MCF 10A (cell line): Measurements from ENCODE around the gene CDCA7. TPM values are rescaled to one million over a fixed set of nuclear protein-coding genes. Genes with fewer than 3 reads are reported as not detected.

ENCODE experiments used
- BruUV-seq: library from RNA; stranded (reverse); fragments of 400-500 nt; replicated peaks from 2 replicates; lab custom pipeline; 2021; lab: Mats Ljungman, UMichigan
- CTCF ChIA-PET: fragments of 300-600 bp; sonication (Branson Sonifier 250); formaldehyde crosslinking; extraction: SDS; loops from one replicate; lab custom pipeline; 2021; ENCODE audit warnings: antibody characterized with exemption, inconsistent platforms; lab: Yijun Ruan, JAX
- POLR2A ChIA-PET: fragments of 300-600, 350-650 bp; sonication (Branson Sonifier 250); formaldehyde crosslinking; extraction: SDS; loops from one replicate; lab custom pipeline; 2020; ENCODE audit warnings: antibody characterized with exemption, inconsistent platforms; lab: Yijun Ruan, JAX
- DNase-seq: peaks from one replicate; pipeline ENCODE4 v3.0.0-alpha.2; 2018; ENCODE audit not compliant: unreplicated experiment
- H3K27ac Mint-ChIP-seq: one replicate; pipeline ENCODE4 v1.8.0; 2022; ENCODE audit warnings: mild to moderate bottlenecking, low read depth, mixed read lengths; ENCODE audit not compliant: unreplicated experiment
- H3K27me3 Mint-ChIP-seq: one replicate; pipeline ENCODE4 v1.8.0; 2022; ENCODE audit warnings: mixed read lengths; ENCODE audit not compliant: insufficient read depth, unreplicated experiment
- H3K36me3 Mint-ChIP-seq: one replicate; pipeline ENCODE4 v1.8.0; 2022; ENCODE audit warnings: mild to moderate bottlenecking, moderate library complexity, mixed read lengths; ENCODE audit not compliant: insufficient read depth, unreplicated experiment
- H3K4me1 Mint-ChIP-seq: one replicate; pipeline ENCODE4 v1.8.0; 2022; ENCODE audit warnings: mixed read lengths; ENCODE audit not compliant: insufficient read depth, unreplicated experiment
- H3K4me3 Mint-ChIP-seq: one replicate; pipeline ENCODE4 v1.8.0; 2022; ENCODE audit warnings: mild to moderate bottlenecking, moderate library complexity, mixed read lengths; ENCODE audit not compliant: unreplicated experiment
- H3K9me3 Mint-ChIP-seq: one replicate; pipeline ENCODE4 v1.8.0; 2022; ENCODE audit warnings: mixed read lengths; ENCODE audit not compliant: unreplicated experiment
- intact Hi-C: fragments of 100-400 bp; cut with micrococcal nuclease; formaldehyde crosslinking; loops from 2 replicates; pipeline ENCODE4 v1.14.1; 2022
- total RNA-seq: library from RNA; stranded (reverse); gene quantifications from 2 replicates; pipeline ENCODE4 v1.2.3, GENCODE V29; 2022
- TF ChIP-seq, protein P1 (sequence below): fragments of 200-600 bp; IDR thresholded peaks from one replicate; pipeline ENCODE4 v1.8.0; 2022; ENCODE audit warnings: antibody characterized with exemption, mild to moderate bottlenecking; ENCODE audit not compliant: unreplicated experiment

CDCA7 gene
- total RNA-seq, 1 experiment from 2014 or later, result 14.0 TPM

DNA sequence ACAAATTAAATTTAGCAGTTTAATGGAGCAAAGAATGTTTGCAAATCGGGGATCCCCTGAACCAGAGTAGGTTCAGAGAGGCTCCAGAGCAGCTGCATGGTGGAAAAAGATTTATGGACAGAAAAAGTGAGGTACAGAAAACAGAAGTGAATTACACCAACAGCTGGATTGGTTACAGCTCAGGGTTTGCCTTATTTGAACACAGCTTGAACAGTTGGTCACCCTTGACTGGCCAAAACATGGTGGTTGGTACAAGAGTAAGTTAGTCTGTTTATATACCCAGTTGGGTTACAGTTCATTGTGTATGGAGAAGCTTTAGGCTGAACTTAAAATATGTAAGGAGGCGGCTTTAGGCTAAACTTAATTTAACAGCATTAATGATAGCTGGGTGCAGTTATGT lies 5.4 kb upstream of the CDCA7 start:
- Mint-ChIP-seq H3K9me3 (peaks cover 7% of the 10 kb centered on the region), H3K27ac (no peak overlapping the region), H3K4me3 (no peak overlapping the region), H3K4me1 (no peaks in the 10 kb centered on the region), H3K27me3 (peaks cover 25% of the 10 kb centered on the region), H3K36me3 (no peaks in the 10 kb centered on the region)
- BruUV-seq, result no TSS peak
- ChIA-PET POLR2A (no interaction called here), CTCF (interaction anchor here (0.6 kb wide), 1 partner anchor 982 kb away, joined by 3 read pairs; no protein-coding TSS in a partner anchor)
- TF ChIP-seq, protein P1, sequence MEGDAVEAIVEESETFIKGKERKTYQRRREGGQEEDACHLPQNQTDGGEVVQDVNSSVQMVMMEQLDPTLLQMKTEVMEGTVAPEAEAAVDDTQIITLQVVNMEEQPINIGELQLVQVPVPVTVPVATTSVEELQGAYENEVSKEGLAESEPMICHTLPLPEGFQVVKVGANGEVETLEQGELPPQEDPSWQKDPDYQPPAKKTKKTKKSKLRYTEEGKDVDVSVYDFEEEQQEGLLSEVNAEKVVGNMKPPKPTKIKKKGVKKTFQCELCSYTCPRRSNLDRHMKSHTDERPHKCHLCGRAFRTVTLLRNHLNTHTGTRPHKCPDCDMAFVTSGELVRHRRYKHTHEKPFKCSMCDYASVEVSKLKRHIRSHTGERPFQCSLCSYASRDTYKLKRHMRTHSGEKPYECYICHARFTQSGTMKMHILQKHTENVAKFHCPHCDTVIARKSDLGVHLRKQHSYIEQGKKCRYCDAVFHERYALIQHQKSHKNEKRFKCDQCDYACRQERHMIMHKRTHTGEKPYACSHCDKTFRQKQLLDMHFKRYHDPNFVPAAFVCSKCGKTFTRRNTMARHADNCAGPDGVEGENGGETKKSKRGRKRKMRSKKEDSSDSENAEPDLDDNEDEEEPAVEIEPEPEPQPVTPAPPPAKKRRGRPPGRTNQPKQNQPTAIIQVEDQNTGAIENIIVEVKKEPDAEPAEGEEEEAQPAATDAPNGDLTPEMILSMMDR, result no peak
- intact Hi-C loops, result no loop called here
- no peak for DNase-seq

DNA sequence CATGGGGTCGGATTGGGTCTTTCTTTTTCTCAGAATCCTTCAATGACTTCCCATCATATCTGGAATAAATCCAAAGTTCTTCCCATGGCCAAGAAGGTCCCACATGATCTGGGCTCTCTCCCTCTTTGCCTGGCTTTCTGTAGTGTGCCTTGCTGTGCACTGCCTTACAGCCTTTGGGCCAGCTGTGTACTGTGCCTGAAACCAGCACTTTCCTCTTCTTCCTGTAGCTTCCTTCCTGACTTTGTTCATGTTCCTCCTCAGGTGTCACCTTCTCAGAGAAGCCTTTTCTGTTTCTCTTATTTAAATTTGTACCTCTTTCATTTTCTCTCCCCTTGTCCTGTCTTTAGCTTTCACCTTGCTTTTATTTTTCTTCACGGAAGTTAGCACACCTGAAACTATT lies 4.3 kb upstream of the CDCA7 start:
- H3K36me3 Mint-ChIP-seq, result no peaks in the 10 kb centered on the region
- peaks cover 7% of the 10 kb centered on the region for H3K9me3 Mint-ChIP-seq
- TF ChIP-seq, protein P1, result no peak
- intact Hi-C loops, result loop anchor here (10.0 kb wide), 1 partner anchor 106 kb away; no protein-coding TSS in a partner anchor
- ChIA-PET CTCF (interaction anchor here (0.6 kb wide), 1 partner anchor 228 kb away, joined by 3 read pairs; no protein-coding TSS in a partner anchor), POLR2A (interaction anchor here (0.6 kb wide), 2 partner anchors 19 to 30 kb away, joined by 3 read pairs; no protein-coding TSS in a partner anchor)
- no peak overlapping the region for H3K27ac Mint-ChIP-seq
- no peaks in the 10 kb centered on the region for H3K4me1 Mint-ChIP-seq
- BruUV-seq, result no TSS peak
- H3K4me3 Mint-ChIP-seq, result no peak overlapping the region
- DNase-seq, result no peak
- peaks cover 25% of the 10 kb centered on the region for H3K27me3 Mint-ChIP-seq

DNA sequence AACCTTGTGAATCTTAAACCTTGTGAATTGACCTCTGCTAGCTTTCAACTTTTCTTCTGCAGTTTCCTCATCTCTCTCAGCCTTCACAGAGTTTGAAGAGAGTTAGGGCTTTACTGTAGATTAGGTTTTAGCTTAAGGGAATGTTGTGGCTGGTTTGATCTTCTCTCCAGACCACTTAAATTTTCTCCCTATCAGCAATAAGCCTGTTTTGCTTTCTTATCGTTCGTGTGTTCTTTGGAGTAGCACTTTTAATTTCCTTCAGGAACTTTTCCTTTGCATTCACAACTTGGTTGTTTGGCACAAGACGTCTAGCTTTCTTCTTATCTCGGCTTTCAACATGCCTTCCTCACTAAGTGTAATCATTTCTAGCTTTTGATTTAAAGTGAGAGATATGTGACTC lies 2.8 kb upstream of the CDCA7 start:
- no peak overlapping the region for H3K27ac Mint-ChIP-seq
- H3K27me3 Mint-ChIP-seq, result peaks cover 25% of the 10 kb centered on the region
- no TSS peak for BruUV-seq
- H3K9me3 Mint-ChIP-seq, result no peaks in the 10 kb centered on the region
- intact Hi-C loops, result loop anchor here (10.0 kb wide), 1 partner anchor 107 kb away; no protein-coding TSS in a partner anchor
- H3K4me3 Mint-ChIP-seq, result no peak overlapping the region
- no peaks in the 10 kb centered on the region for H3K36me3 Mint-ChIP-seq
- H3K4me1 Mint-ChIP-seq, result peaks cover 9% of the 10 kb centered on the region
- DNase-seq, result no peak
- TF ChIP-seq, protein P1, result no peak
- POLR2A ChIA-PET, result no interaction called here
- CTCF ChIA-PET, result interaction anchor here (0.7 kb wide), 1 partner anchor 545 kb away, joined by 5 read pairs; no protein-coding TSS in a partner anchor

DNA sequence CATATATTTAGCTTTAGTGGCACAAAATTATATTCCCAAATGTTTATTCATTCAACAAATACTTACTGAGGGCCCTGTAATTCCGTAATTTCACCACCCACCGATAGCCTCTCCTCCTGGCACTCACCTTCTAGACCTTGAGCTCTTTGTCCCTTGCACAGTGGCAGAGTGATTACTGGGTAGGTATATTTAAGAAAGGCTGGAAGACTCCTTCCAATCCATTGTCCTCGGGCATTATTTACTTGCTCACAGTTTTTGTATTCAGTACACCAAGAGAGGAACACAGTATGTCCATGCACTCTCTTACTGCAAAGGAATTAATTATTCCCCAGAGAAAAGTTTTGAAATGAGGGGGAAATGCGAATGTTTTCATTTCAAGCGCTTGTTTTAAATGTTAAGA lies 1.1 kb upstream of the CDCA7 start:
- peaks cover 9% of the 10 kb centered on the region for H3K4me1 Mint-ChIP-seq
- no peaks in the 10 kb centered on the region for H3K9me3 Mint-ChIP-seq
- intact Hi-C loops, result loop anchor here (10.0 kb wide), 1 partner anchor 109 kb away; no protein-coding TSS in a partner anchor
- peaks cover 25% of the 10 kb centered on the region for H3K27me3 Mint-ChIP-seq
- no peaks in the 10 kb centered on the region for H3K36me3 Mint-ChIP-seq
- TF ChIP-seq, protein P1, result no peak
- peak overlapping the region; percentile 88 for H3K4me3 Mint-ChIP-seq
- BruUV-seq, result no TSS peak
- POLR2A ChIA-PET, result interaction anchor here (1.3 kb wide), 1 partner anchor 29 kb away, joined by 5 read pairs; no protein-coding TSS in a partner anchor
- no peak overlapping the region for H3K27ac Mint-ChIP-seq
- DNase-seq, result no peak
- CTCF ChIA-PET, result no interaction called here
